HG03097 (cell line): Measurements from ENCODE around the gene PLXNA4.

Source experiments
- ATAC-seq: cut with Tn5 transposase; IDR thresholded peaks from one replicate; pipeline ENCODE4 v1.9.1; 2021; ENCODE audit not compliant: unreplicated experiment, low FRiP score

PLXNA4 gene

DNA sequence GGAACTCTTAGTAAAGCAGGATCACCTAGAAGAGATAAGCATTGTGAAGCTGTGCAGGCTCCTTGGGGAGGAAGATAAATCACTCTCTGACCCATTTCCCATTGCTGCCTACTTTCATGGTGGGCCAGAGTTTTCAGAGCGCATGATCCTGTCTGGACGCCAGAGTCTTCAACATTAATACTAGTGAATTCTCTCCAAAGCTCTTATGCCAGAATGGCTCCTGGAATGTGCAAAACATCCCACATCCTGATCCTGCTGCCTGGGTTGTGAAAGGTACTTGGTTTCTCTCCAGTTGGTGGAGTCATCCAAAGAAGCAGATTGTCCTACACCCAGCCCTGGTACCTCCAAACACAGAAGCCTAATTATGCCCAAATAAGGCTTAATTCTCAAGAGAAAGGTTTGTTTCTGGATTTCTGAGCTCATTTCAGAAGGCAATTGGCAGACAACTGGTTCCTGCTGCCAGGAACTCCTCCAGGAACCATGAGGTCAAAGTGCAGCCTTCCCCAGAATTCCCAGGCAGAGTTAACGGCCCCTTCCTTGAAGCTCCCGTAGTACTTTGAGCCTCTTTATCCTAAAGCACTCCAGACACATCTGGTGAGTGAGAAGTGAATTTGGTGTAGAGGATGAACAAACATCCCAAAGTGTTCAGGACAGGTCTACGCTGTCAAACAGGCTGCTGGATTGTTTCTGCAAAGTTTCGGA lies 495.2 kb downstream of the PLXNA4 start:
- ATAC-seq, result no peak

DNA sequence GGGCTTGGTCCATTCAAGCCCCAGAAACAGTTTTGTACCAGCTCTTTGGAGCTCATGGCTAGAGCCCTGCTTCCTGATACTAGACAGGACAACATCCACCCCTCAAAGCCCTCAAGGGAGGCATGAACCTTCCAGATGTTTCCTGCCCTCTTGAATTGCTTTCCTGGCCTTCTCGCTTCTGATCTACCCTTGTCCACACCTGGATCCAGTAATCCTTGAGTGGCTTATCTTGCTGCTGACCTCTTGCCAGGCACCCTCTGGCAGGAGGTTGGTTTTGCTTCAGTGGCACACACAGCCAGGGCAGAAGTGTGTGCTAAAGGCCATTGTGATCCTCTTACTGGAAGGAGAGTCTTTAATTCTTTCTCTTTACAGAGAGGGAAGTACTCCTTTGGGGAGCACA lies 495.8 kb downstream of the PLXNA4 start:
- no peak for ATAC-seq

DNA sequence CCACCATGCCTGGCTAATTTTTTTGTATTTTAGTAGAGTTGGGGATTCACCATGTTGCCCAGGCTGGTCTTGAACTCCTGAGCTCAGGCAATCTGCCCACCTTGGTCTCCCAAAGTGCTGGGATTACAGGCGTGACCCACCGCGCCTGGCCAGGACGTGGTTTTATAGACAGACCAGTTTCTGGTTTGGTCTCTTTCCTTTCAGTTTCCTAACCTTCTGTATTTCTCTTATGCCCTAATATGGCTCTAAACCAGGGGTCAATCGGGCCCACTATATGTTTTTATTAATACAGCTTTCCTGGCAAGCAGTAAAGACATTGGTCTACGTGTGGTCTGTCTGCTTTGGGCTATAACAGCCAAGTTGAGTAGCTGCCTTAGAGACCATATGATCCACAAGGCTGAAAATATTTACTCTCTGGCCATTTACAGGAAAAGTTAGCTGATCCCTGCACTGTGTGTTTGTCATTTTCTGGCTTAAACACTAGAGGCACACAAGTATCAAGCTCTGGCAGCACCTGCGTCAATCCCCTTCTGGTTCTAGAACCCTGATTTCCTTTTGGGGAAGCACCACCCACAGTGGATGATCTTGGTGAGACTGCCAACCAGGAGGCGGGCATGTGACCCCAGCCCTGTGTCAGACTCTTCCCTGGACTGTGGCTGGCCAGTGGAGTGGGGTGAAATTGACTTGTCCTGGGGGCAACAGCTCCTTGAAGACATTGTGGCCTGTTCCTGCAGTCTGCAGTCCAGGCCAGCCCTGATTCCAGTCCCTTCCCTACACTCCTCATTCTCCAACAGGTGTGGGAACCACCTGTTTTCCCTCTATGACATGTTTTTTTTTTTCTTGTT lies 497.2 kb downstream of the PLXNA4 start:
- no peak for ATAC-seq

- ATAC-seq, result no peak
Observed at GRCh38 chr7:132077971-132078685, 498.1 kb downstream of the PLXNA4 start.

DNA sequence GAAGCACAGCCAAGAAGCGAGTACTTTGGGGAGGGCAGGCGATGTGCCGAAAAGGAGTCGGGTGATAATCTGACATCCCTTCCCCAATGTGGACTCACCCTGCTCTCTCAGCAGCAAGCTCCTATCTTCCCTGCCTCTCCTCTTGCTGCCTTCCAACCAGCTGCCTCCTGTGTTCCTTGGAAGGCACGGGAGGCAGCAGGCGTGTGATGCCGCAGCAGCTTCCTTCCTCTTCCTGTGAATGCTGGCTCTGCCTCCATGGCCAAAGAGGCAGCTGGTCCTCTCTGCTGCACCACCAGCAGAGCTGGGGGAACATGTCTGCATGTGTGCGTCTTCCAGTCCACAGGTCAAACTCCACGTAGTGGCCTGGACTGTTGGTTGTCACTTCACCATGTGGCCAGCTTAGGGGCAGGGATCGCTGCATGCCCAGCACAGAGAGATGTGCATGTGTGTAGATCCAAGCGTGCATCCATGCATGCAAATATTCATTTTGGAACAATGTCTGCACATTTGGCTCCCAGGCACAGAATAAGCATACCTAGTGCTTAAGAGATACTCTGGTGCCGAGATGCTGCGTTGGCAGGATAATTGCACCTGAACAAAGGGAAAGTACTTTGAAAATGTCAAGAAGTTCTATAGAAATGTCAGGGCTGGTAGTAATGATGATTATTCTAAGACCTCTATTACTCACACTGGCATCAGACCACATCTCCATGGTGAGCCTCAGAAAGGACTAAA lies 499.8 kb downstream of the PLXNA4 start:
- ATAC-seq, result no peak

DNA sequence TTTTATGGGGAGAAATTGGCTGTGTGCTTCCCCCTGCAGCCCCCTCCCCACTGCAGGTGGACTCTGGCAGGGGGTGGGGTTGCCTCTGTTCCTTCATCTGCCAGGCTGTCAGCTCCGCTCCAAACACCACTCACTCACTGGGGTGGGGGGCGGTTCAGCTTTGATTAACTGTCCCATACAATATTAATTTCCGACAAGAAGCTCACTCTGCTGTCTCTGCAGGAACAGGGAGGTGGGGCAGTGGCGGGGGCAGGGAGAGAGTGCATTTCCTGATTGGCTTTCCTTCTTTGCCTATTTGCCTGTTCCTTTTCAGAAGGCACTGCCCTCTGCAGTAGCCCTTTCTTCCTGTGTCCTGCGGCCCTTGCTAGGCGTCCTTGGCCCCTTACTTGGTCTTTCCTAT lies 500.8 kb downstream of the PLXNA4 start:
- ATAC-seq, result no peak

- ATAC-seq, result no peak
Observed at GRCh38 chr7:132073920-132074589, 502.2 kb downstream of the PLXNA4 start.
